ENCODE measurements around the gene SOX13.

SOX13 gene

DNA sequence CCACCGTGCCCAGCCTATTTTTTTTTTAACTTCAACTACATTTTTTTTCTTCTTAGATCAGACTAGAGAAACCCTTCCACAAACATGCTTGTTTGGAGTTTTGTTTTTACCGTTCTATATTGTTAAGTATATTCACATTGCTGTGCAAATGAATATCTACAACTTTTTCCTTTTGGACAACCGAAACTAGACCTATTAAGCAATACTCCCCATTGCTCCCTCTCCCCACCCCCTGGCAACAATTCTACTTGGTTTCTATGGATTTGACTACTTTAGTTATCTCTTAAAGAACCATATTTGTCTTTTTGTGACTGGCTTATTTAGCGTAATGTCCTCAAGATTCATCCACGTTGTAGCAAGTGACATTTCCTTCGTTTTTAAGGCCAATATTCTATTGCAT, 59.8 kb downstream of the SOX13 start:
- no peak for DNase-seq

DNA sequence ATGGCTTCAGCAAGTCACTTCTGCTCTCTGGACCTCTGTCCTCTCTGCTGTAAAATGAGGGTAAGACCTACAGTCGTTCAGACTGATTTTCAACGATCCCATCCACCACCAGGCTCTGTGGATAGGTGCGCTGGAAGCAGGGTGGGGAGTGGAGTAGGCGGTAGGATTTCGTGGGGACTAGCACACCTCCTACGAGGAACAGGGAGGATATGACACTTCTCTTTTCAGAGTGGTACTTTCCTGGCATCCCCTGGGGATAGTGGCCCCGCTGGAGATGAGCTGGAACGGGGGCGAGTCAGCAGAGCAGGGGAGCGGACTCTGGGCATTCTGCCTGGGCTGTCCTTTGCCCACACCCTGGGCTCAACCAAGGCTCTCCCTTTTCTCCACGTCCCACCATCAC, 61.2 kb downstream of the SOX13 start:
- no peak for DNase-seq

DNA sequence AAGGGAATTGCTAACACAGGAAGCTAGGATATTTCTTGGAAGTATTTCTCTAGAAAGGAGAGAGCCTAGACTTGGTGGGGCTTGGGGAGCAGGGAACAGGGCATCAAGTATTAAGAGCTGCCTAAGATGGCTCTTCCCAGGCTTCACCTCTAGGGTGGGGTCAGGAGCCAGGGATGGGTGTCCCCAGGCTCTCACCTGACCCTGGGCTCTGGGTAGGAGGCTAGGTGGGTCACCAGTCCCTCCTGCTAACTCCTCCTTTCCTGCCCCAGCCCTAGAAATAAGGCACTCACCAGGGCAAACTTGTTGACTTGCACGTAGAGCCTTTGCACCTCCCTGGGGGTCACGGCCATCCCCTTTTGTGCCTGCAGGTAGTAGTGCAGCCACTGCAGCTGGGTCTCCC, 63.9 kb downstream of the SOX13 start:
- DNase-seq = no peak

DNA sequence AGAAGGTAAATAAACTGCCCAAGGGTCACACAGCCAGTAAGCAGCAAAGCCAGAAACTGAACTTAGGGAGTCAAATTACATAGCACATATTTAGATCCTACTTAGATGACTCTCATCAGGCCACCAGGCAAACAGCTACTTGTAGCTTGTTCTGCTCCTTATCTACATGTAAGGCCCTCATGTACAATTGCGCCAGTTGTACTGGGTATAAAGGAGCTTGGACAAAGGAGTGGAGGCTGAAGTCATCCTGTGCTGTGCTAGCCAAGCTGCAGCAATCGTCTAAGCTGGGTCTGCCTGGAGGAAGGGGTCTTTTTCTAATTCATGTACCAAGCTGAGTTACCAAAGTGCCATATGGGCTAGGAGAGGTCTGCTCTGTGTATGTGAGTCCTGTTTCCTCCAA, 66.2 kb downstream of the SOX13 start:
- no peak for DNase-seq

DNA sequence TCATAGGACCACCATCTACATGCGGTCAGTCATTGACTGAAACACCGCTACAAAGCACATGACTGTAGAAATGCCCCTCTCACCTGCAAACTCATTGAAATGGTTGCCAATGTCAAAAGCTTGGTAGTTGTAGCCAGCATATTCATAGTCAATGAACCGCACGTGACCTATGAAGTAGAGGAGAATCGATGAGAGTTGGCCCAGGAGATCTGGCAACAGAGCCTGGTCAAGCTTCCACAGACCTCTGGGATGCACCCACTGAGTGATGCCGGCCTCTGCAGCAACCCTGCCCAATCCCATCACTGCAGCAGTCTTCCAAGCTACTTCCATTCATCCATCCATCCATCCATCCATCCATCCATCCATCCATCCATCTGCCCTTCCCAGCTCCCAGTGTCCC, 67.0 kb downstream of the SOX13 start:
- no peak for DNase-seq

DNA sequence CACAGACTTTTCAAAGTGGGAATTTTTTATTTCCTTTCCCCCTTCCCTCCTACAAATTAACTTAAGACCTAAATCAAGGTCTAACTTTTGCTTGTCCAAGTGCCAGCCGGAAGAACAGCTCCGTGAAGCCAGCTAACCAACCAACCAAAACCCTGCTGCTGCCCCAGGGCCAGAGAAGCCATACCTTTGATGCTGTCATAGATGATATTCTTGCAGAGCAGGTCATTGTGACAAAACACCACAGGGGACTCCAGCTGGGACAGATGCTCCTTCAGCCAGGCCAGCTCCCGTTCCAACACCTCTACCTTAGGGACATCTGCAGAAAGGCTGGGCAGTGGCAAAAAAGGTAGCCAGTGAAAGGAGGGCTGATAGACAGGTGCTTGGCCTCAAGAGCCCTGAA, 68.2 kb downstream of the SOX13 start:
- no peak for DNase-seq

DNA sequence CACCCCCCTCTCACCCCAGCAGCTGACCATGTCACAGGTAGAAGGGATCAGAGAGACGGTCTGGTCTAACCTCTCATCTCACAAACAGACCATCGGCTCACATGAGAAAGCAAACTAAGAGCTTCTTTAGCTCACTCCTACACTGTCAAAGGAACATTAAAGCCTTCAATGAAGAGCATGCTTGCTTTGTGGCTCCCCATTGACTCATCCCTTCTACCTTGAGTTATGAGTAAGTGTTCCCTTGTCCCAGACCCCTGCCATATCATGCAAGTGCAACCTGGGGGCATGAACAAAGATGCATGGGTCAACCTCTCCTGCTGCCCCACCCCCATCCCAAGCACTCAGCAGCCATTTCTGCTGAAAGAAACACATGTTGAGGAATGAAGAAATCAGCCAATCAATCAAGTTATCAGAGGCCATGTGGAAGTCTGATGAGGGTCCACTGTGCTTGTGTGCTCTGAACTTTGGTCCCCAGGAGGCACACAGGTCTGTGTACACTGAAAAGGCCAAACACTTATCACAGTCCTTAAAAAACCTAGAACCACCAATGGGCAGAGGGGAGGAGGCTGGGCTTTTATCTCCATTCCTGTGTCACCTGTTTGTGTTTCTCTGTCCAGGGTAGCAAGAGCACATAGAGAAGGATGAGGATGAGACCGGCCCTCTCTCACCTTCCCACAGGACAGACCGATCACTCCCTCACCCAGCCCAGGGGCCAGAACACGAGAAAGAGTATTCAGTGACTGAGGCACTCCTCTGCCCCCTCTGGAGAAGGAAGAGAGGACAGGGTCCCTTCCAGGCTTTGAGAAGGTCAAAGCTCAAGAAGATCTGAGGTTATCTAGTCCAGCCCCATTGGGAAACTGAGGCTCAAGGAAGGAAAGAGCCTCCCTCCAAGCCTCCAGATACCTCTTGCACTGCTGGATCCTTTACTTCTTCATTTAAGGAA, 69.4 kb downstream of the SOX13 start:
- no peak for DNase-seq

DNA sequence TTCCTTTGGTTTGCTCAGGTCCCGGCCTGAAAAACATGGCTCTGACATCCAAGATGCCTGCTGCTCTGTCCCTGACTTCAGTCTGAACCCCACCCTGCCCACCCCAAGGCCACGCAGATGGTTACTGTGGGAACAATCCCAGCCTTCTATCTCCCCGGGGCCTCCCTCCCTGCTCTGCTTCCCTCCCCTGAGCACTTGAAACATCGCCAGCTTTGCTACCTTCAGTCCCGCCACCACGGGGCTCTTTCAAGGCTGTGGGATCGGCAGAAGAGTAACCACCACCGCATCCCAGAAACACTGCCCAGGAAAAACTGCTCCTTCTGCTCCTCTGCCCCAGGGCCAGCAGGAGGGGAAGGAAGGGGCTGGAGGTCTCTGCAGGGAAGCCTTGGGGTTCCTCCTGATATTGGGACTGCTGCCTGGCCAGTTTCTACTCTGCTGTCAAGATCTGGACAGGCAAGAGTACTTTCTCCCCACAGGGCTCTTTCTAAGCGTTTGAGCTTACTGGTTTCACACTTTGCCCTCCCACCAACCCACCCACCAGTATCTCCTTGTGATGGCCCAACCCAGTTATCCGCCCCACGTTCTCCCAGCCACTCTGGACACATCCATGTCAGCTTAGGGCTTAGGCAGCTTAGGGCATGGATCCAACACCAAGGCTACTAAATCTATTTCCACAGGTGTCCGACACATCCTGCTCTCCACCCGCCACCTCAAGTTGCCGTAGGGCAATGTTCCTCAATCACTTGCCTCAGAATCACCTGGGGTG, 70.5 kb downstream of the SOX13 start:
- DNase-seq = no peak

DNA sequence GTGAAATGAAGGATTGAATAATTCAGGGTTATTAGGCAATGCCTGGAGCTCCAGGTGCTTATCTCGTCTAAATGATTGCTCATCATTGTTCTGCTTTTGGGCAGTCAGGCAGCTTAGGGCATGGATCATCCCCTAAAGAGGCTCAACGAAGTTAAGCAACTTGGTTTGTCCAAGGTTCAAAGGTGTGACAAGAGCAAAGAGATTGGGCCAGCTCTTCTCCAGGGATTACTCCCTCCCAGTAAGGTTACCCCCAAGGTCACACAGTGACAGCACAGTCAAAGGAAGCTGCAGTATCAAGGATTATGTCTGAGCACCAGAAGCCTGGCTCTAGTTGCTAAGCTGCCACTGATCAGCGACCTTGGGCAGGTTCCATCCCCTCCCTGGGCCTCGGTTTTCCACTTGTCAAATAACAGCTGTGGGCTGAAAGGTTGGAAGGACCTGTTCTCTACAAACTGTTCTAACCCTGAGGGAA, 72.2 kb downstream of the SOX13 start:
- DNase-seq = no peak

DNA sequence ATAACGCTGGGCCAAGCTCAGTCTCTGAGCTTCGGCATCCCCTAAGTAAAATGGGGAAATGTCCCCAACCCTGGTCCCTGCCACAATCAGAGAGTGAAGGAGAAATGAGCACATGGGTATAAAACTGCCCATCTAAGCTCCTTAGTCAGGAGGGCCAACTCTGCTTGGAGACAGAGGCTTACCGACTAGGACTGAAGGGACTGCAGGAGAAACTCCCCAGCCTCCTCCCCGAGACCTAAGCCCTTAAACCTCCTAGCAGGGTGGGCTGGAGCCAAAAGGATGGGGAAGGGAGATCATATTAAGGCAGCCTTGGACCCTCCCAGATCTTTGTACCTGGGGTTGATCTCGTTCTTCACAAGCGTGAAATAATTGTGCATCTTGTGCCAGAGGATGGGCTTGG, 73.4 kb downstream of the SOX13 start:
- no peak for DNase-seq

DNA sequence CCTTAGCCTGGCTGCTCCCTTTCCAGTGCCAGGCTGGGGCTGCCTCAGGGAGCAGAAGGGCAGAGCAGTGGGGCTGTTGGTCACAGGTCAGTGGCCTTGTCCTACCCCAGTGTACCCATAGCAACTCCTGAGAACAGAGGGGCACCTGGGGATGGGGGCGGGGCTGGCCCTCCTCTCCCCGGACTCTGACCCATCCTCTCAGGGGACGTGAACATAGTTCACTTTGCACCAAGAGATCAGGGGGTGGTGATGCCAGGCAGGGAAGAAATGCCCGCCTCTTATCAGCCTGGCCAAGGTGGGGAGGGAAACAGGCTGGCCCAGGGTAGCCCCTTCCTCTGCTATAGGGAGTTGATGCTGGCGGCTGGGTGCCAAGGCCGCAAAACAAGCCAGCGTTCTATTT, 74.0 kb downstream of the SOX13 start:
- DNase-seq = no peak

DNA sequence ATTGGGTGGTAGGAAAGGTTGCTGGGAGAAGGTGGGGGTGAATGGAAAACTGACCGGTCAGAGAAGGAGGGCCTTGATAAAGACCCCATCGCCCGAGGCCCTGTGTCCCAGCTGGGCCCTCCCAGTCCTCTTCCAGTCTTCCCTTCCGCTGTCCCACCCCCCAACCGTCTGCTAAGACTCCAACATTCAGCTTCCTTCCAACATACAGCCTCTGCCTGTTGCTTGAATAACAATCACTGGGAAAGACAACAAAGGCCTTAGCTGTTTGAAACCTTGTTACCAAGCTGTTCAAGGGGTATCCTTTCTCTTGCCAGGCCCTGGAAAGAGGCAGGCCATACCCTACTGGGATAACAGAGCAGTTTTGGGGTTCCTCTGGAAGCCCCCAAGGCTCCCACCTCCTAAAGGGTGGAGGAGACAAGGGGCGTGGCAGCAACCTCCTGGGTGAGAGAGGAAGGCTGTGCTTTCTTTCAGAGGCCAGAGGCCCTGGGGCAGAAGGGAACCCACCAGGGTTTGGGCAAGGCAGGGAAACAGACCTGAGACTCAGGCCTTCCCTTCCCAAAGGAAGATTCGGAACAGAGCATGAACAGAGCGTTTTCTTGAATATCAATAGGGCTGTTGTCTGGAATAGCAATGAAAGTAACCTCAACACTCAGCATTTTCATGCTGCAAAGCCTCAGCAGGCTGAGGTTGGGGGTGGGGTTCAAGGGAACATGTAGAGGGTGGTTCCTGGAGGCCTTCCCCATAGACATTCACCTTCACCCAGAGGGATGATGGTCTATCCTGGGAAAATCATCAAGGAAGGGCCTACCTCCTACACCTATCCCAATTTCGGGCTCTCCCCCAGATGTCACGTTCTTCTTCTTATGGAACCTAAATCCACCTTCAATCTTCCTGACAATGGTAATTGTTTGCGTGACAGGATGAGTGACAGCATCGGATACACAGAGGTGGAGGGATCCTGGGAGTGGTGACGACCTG, 74.8 kb downstream of the SOX13 start:
- peak; percentile 40 for DNase-seq

DNA sequence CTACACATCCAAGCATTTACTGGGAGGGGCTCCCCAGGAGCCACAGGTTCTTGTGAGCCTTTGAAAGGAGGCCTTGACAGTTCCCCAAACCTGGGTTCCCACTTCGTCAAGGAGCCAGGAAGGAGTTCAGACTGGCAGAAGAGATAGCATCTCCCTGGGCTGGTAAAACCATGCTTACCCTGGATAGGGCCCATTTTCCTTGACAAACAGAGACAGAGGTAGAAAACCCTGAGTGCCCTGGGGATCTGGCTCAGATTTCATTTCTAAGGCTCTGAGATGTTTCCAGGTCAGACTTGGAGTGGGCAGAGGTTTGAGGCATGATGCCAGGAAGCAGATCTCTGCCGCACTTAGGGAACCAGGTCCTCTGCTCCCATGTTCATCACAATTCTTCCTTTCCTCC, 76.2 kb downstream of the SOX13 start:
- DNase-seq = peak; percentile 74

DNA sequence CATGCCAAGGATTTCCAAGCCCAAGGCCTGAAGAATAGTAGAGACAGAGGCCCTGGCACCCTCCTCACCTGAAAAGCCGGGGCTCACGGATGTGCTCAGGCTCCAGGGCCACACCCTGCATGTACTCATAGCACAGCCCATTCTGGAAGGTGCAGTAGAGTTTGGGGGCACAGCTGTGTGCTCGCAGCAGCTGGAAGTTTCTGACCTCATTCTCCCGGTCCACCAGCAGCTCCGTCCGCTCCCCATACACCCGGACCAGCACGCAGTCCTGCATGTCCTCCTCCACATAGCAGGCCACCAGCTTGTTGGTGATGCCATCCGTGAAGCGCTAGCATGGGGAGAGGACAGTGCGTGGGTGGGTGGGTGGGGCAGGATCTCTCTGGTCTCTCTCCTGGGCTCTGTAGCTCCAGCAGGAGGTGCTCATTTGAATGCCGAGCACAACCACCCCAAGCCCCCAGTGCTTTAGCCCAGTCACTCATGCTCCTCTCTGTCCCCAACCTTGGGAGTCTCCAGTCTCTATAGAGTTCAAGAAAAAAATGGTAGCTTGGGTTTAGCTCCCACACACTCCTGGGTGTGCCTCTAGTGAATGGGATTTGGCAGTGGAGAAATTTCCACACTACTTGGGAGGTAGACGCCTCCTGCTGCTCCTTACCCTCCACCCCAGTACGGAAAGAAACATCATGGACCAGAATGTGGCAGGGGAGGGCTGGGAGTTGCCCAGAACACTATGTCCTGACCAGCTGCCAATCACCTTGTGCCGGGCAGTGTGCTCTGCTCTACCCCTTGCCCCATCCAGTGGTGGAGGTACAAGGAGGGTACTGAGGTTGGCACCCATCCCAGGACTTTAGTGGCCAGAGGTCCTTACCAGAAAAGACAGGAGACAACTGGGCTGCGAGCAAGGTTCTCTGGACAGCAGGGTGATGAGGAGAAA, 77.0 kb downstream of the SOX13 start:
- DNase-seq = peak; percentile 47

DNA sequence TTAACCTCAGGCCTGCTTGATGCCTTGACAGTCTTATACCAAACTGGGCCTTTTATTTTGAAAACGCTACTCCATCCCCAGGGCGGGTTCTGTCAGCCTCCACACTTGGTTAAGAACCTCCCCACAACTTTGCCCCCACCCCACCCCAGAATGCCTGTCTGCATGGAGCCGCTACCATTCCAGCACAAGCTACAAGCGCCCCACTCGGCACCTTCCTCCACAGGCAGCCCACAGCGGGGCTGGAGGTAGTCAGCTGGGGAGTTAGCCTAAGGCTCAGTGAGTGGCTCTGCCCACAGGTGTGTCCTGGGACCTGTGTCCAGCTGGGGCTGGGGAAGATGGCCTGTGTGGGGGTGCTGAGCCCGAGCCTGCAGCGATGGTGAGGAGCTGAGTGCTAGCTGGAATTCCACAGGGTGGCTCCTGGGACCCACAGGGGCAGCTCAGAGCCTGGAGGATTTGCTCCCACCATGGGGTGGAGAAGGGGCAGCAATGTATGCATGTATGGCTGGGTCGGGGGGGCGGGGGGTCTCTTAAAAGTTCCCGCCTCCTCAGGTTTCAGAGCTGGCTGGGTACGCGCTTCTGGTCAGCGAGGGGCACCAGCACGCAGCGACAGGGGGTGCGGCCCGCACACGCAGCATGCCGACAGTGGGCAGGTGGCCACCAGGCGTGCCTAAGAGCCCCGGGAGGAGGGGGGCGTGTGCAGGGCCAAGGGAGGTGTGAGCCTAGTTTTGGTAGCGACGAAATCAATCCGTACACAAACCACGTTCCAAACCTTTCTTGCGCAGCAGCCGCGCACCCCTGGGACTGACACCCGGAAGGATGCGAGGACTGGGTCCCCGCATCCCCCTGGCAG, 78.0 kb downstream of the SOX13 start:
- DNase-seq = peak; percentile 14

DNA sequence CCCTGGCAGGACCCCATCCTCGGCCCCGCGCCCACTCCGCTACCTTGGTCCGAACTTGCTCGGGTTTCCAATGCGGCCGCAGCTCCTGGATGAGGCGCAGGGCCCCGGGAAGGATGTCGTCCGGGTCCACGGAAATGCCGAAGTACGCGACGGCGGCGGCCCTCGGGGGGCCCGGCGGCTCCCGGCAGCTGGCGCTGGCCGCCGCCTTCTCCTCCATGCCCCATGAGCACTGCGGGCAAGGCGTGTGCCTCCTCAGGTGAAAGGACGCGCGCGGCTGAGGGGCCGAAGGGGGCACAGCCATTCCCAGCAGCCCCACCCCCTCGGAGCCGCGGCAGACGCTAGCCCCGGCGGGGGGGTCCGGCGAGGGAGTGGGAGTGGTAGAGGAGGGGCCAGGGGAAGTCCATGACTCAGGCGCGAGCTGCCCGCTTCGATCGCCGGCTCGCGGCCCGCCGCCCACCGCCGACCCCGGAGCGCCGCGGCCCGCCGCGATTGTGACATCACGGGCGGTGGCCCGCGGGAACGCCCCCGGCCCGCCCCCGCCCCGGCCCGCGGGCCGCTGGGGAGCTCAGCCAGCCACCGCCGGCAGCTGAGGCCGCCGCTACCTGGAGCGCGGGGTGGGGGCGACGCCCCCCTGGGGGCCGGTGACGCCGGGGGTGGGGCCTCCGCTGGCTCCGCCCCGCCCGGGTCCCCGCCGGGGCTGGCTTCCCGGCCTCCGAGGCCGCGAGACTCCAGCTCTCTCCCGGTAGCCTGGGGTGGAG, 78.8 kb downstream of the SOX13 start, which contains the start of gene ETNK2:
Gene ETNK2, minus strand, starts transcription at position 493 of the 758 bp plus-strand sequence. Its CDS starts 192 bp downstream, at position 301.
- DNase-seq = peak; percentile 43

DNA sequence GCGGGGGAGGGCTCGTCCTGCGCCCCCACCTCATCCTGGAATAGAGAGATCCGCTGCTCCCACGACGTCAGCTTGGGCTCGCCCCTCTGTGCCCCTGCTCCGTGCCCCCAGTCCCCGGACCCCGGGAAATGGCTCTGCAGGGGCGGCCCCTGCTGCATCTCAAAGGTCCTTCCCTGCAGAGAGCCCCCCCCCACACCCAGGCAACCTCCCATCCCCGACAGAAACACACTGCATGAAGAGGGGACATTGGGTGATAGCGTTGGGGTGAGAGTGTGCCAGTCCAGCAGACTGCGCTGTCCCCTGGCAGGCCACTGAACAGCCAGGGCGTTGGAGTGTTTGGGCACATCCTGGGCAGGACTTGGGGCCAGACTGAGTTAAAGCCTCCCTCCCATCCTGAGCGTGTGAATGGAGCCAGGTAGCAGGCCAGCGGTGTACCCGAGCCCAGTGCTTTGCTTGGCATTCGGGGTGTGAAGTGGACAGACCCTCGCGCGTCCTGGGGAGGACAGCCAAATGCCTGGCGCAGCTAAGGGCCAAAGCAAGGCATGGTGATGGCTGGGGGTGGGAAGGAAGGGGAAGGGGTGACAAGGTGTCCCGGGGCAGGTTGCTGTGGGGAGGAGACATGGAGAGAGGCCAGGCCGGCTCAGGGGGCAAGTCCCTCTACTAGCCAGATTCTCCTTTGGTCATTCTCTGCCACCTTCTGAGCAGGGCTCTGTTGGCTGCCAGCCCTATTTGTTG, 79.6 kb downstream of the SOX13 start:
- peak; percentile 13 for DNase-seq

DNA sequence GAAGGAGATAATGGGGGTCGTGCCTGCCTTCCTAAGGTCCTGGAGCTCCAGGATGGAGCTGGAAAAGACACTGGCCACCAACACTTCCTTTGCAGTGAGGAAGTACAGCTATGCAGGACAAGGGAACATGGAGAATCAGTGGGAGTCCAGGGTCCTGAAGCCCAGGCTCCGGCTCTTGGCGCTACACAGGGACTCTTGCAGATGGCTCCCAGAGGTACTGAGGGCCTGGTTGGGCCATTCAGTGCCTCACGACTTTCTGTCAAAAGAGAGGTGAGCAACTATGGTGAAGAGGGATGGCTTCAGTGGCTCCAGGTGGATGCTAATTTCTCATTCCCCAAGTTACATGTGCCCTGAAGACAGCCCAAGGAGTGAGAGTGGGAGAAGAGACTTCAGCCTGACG, 80.8 kb downstream of the SOX13 start:
- DNase-seq = no peak

Data from DMS79 treated with DMSO at 0.1 percent for 48 hours (cell line).